Stomach (tissue), 4 donors: Measurements from ENCODE around the gene MRAP2.
A peak's percentile ranks its signal among the peaks of the same experiment; 100 is the strongest.

Experiments
- CTCF ChIP-seq, 7 experiments: fragments of 450-650 bp in 4 of 7; fragments of 200-600 bp in 3 of 7; sonication (generic) in 3 of 7; IDR thresholded peaks; one replicate each; pipeline ENCODE4 v1.5.1; 2016 to 2019; ENCODE audit warnings: antibody characterized with exemption in 7 of 7, control low read depth in 2 of 7, mild to moderate bottlenecking in 1 of 7
- EP300 ChIP-seq: sonication (generic); formaldehyde crosslinking; IDR thresholded peaks from one replicate; pipeline ENCODE4 v1.6.1; 2017; ENCODE audit warnings: antibody characterized with exemption
- POLR2A ChIP-seq, 4 donors: fragments of 450-650 bp; IDR thresholded peaks; one replicate each; pipeline ENCODE4 v1.6.1; 2016; ENCODE audit warnings: antibody characterized with exemption in 4 of 4, control low read depth in 2 of 4, mild to moderate bottlenecking in 1 of 4, moderate library complexity in 1 of 4
- POLR2AphosphoS5 ChIP-seq, 3 donors: sonication (generic); formaldehyde crosslinking; IDR thresholded peaks; one replicate each; pipeline ENCODE4 v1.6.1; 2016; ENCODE audit warnings: antibody characterized with exemption in 3 of 3

DNA sequence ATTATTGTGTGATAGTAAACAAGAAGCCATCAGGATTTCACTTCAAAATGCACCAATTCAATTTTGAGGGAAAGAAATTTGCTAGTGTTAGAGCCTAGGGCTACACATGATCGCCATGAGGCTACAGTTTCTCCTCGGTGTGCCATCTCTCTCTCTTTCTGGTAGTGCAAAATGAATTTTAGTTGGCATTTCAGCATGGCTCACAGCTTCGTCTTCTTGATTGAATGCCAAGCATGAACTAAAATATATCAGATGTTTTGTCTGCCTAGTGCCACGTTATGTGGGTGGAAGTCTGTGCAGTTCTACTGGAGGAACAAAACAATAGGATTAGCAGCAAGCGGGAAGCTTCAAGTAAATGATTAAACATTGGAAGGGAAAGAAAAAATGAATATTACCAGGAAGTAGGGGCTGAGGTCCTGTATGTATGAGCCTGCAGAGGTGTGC is 6.8 kb upstream of the MRAP2 start:
- no peak for TF ChIP-seq CTCF (IDR thresholded peaks at IDR 0.05)
- no peak for TF ChIP-seq POLR2A (IDR thresholded peaks at IDR 0.05)
- peak in 1 of 3 donors; percentile 39 for TF ChIP-seq POLR2AphosphoS5 (IDR thresholded peaks at IDR 0.05)
- TF ChIP-seq EP300: no peak
